ENCODE measurements around the gene LRRC14B. TPM values are rescaled to one million over a fixed set of nuclear protein-coding genes. Genes with fewer than 3 reads are reported as not detected.

LRRC14B gene
- polyA plus RNA-seq, 1 donor (not counting 4 experiments of a cell fraction or from before 2014, with no cell fraction given): not detected

- TF ChIP-seq EZH2 (IDR thresholded peaks at IDR 0.05; ENCODE audit: low read length) (no peak), CTCF (optimal IDR thresholded peaks at IDR 0.05 in 1 of 3, IDR thresholded peaks at IDR 0.05 in 1 of 3, conservative IDR thresholded peaks at IDR 0.05 in 1 of 3; ENCODE audit: extremely low read depth in 1 of 3, insufficient read depth in 2 of 3, low read length in 3 of 3) (no peak)
- no peak overlapping the region for H2AFZ ChIP-seq (ENCODE audit: control insufficient read depth, low read length)
- DNase-seq (ENCODE audit: low read depth, low spot score): no peak
- H4K20me1 ChIP-seq (ENCODE audit: control insufficient read depth, extremely low read depth, insufficient read depth, low read length): no peaks in the 10 kb centered on the region
- no peak for FAIRE-seq
- H3K4me2 ChIP-seq (ENCODE audit: control insufficient read depth, extremely low read depth, insufficient read depth, low read depth, low read length): no peak overlapping the region
- H3K9me3 ChIP-seq (ENCODE audit: control insufficient read depth, low read depth, low read length): no peaks in the 10 kb centered on the region
- no peak overlapping the region for H3K9ac ChIP-seq (ENCODE audit: control insufficient read depth, extremely low read depth, insufficient read depth, low read length)
- H3K4me3 ChIP-seq (ENCODE audit: control insufficient read depth in 2 of 3, extremely low read depth in 1 of 3, insufficient read depth in 2 of 3, low read depth in 1 of 3, low read length in 3 of 3): no peak overlapping the region
- no peaks in the 10 kb centered on the region for H3K27me3 ChIP-seq (ENCODE audit: control insufficient read depth, extremely low read depth, insufficient read depth, low read length)
- dilution Hi-C loops (cut with MboI; ENCODE audit: extremely low pct_ligation_motif_present, low sequenced_read_pairs): no loop called here
- H3K9me1 ChIP-seq (ENCODE audit: control insufficient read depth, extremely low read depth, insufficient read depth, low read length): no peaks in the 10 kb centered on the region
- no peak overlapping the region for H3K27ac ChIP-seq (ENCODE audit: control insufficient read depth, insufficient read depth, low read length)
- no peaks in the 10 kb centered on the region for H3K4me1 ChIP-seq (ENCODE audit: control insufficient read depth, extremely low read depth, insufficient read depth, low read length)
- H3K36me3 ChIP-seq (ENCODE audit: control insufficient read depth in 2 of 2, extremely low read depth in 1 of 2, insufficient read depth in 2 of 2, low read length in 2 of 2): peaks cover 10 to 22% of the 10 kb centered on the region in 2 experiments
- H3K79me2 ChIP-seq (ENCODE audit: control insufficient read depth, insufficient read depth, low read length): peaks cover 20% of the 10 kb centered on the region
Measured at GRCh38 chr5:203246-203930, 12.1 kb downstream of the LRRC14B start.

GRCh38 chr5:204001-204400, 12.7 kb downstream of the LRRC14B start:
- DNase-seq (ENCODE audit: low read depth, low spot score): no peak
- H3K9me1 ChIP-seq (ENCODE audit: control insufficient read depth, extremely low read depth, insufficient read depth, low read length): no peaks in the 10 kb centered on the region
- no peaks in the 10 kb centered on the region for H3K9me3 ChIP-seq (ENCODE audit: control insufficient read depth, low read depth, low read length)
- H2AFZ ChIP-seq (ENCODE audit: control insufficient read depth, low read length): no peak overlapping the region
- no peaks in the 10 kb centered on the region for H3K27me3 ChIP-seq (ENCODE audit: control insufficient read depth, extremely low read depth, insufficient read depth, low read length)
- H3K4me1 ChIP-seq (ENCODE audit: control insufficient read depth, extremely low read depth, insufficient read depth, low read length): no peaks in the 10 kb centered on the region
- peaks cover 26% of the 10 kb centered on the region for H3K79me2 ChIP-seq (ENCODE audit: control insufficient read depth, insufficient read depth, low read length)
- no peak overlapping the region for H3K4me2 ChIP-seq (ENCODE audit: control insufficient read depth, extremely low read depth, insufficient read depth, low read depth, low read length)
- dilution Hi-C loops (cut with MboI; ENCODE audit: extremely low pct_ligation_motif_present, low sequenced_read_pairs): no loop called here
- TF ChIP-seq EZH2 (IDR thresholded peaks at IDR 0.05; ENCODE audit: low read length): no peak
- no peak for TF ChIP-seq CTCF (optimal IDR thresholded peaks at IDR 0.05 in 1 of 3, IDR thresholded peaks at IDR 0.05 in 1 of 3, conservative IDR thresholded peaks at IDR 0.05 in 1 of 3; ENCODE audit: extremely low read depth in 1 of 3, insufficient read depth in 2 of 3, low read length in 3 of 3)
- H3K9ac ChIP-seq (ENCODE audit: control insufficient read depth, extremely low read depth, insufficient read depth, low read length): no peak overlapping the region
- FAIRE-seq: no peak
- peaks cover 2% of the 10 kb centered on the region for H4K20me1 ChIP-seq (ENCODE audit: control insufficient read depth, extremely low read depth, insufficient read depth, low read length)
- H3K27ac ChIP-seq (ENCODE audit: control insufficient read depth, insufficient read depth, low read length): no peak overlapping the region
- H3K4me3 ChIP-seq (ENCODE audit: control insufficient read depth in 2 of 3, extremely low read depth in 1 of 3, insufficient read depth in 2 of 3, low read depth in 1 of 3, low read length in 3 of 3): no peak overlapping the region
- H3K36me3 ChIP-seq (ENCODE audit: control insufficient read depth in 2 of 2, extremely low read depth in 1 of 2, insufficient read depth in 2 of 2, low read length in 2 of 2): peaks cover 10 to 22% of the 10 kb centered on the region in 2 experiments
